Neural progenitor cell (in vitro differentiated cells): ENCODE results near the gene ARMH4.

ENCODE experiments used
- CTCF ChIP-seq: fragments of 200-600 bp; sonication (generic); IDR thresholded peaks from 2 replicates; pipeline ENCODE4 v1.5.1; 2017; ENCODE audit warnings: antibody characterized with exemption, mild to moderate bottlenecking
- EZH2 ChIP-seq: fragments of 200-600 bp; sonication (generic); IDR thresholded peaks from 2 replicates; pipeline ENCODE4 v1.6.1; 2017; ENCODE audit warnings: antibody characterized with exemption, mild to moderate bottlenecking, moderate library complexity

- TF ChIP-seq CTCF (no peak), EZH2 (no peak)
Observed at GRCh38 chr14:58089612-58090011, 62.4 kb downstream of the ARMH4 start.
